K562 (cell line): ENCODE results near the gene POLR2L. TPM values are rescaled to one million over a fixed set of nuclear protein-coding genes. Genes with fewer than 3 reads are reported as not detected.
A peak's percentile ranks its signal among the peaks of the same experiment; 100 is the strongest.

ENCODE experiments used
- ATAC-seq: fragments of 200-7000 bp; cut with Tn5 transposase; 3 replicates; pipeline ENCODE4 v1.9.1; 2020; ENCODE audit warnings: moderate library complexity
- BruUV-seq: library from RNA; stranded (reverse); fragments of 400-500 nt; replicated peaks from 2 replicates; lab custom pipeline; 2021; lab: Mats Ljungman, UMichigan
- CTCF ChIA-PET: fragments of 300-600 bp; formaldehyde crosslinking; extraction: SDS; loops from one replicate; lab custom pipeline; 2021; ENCODE audit warnings: low intra/inter-chr PET ratio; lab: Yijun Ruan, JAX
- POLR2A ChIA-PET: fragments of 300-600, 350-650 bp; sonication (Branson Sonifier 250); formaldehyde crosslinking; extraction: SDS; loops from one replicate; lab custom pipeline; 2021; ENCODE audit warnings: antibody characterized with exemption, inconsistent platforms; lab: Yijun Ruan, JAX
- DNase-seq, 4 experiments: peaks; one replicate each; pipeline versions ENCODE4 v3.0.0 to v3.0.0-alpha.2; 2011 to 2018; ENCODE audit warnings: low spot score in 3 of 4, mixed read lengths in 3 of 4; ENCODE audit errors: extremely low read depth in 1 of 4
- FAIRE-seq: peaks from 2 replicates; lab custom pipeline; 2011; peaks lifted over from hg19 to GRCh38; lab: Jason Lieb, UNC
- H2AFZ ChIP-seq: 2 replicates; pipeline ENCODE4 v1.6.0; 2011; ENCODE audit warnings: low read depth, low read length, control low read depth, inconsistent platforms
- H3K27ac ChIP-seq: fragments of 200-600 bp; 3 replicates; pipeline ENCODE4 v1.8.0; 2011; ENCODE audit warnings: low read depth, mild to moderate bottlenecking, control low read depth, inconsistent platforms, low read length, moderate library complexity, mixed read lengths; ENCODE audit errors: extremely low read depth
- H3K27me3 ChIP-seq, 2 experiments: fragments of 300-600 bp in 1 of 2; 2 replicates in 1 of 2; 3 replicates in 1 of 2; pipeline versions ENCODE4 v1.6.0 to v1.8.0; 2011; ENCODE audit warnings: inconsistent platforms in 2 of 2, low read length in 2 of 2, mild to moderate bottlenecking in 1 of 2, mixed read lengths in 1 of 2, moderate library complexity in 1 of 2; ENCODE audit not compliant: control insufficient read depth in 2 of 2, insufficient read depth in 2 of 2
- H3K36me3 ChIP-seq: fragments of 300-600 bp; 3 replicates; pipeline ENCODE4 v1.8.0; 2011; ENCODE audit warnings: mild to moderate bottlenecking, low read length, inconsistent platforms; ENCODE audit not compliant: control insufficient read depth, insufficient read depth
- H3K4me1 ChIP-seq, 2 experiments: fragments of 200-600 bp in 1 of 2; replicated peaks in 1 of 2; 2 replicates in 1 of 2; 3 replicates in 1 of 2; pipeline versions ENCODE4 v1.5.1 to v1.8.0; 2011; ENCODE audit warnings: inconsistent platforms in 2 of 2, low read length in 2 of 2, mild to moderate bottlenecking in 1 of 2, mixed read lengths in 1 of 2, moderate library complexity in 1 of 2; ENCODE audit not compliant: control insufficient read depth in 2 of 2, insufficient read depth in 2 of 2
- H3K4me2 ChIP-seq: 2 replicates; pipeline ENCODE4 v1.6.1; 2011; ENCODE audit warnings: low read length, control low read depth, inconsistent platforms, mixed read lengths; ENCODE audit not compliant: insufficient read depth
- H3K4me3 ChIP-seq: fragments of 200-600 bp; sonication (generic), shearing (Covaris generic); 2 replicates; pipeline ENCODE4 v1.5.1; 2016; ENCODE audit warnings: control low read depth, inconsistent platforms
- H3K79me2 ChIP-seq: fragments of 200-600 bp; 3 replicates; pipeline ENCODE4 v1.8.0; 2011; ENCODE audit warnings: low read length, inconsistent platforms; ENCODE audit not compliant: control insufficient read depth, insufficient read depth
- H3K9ac ChIP-seq, 2 experiments: 2 replicates each; pipeline versions ENCODE4 v1.6.0 to v1.6.1; 2011; ENCODE audit warnings: low read depth in 2 of 2, low read length in 2 of 2, control low read depth in 1 of 2, inconsistent platforms in 1 of 2, mild to moderate bottlenecking in 1 of 2, mixed read lengths in 1 of 2; ENCODE audit not compliant: insufficient read depth in 1 of 2
- H3K9me1 ChIP-seq: one replicate; pipeline ENCODE4 v1.6.0; 2011; ENCODE audit warnings: inconsistent platforms, mild to moderate bottlenecking, low read length, moderate library complexity; ENCODE audit not compliant: control insufficient read depth, insufficient read depth
- H3K9me3 ChIP-seq: replicated peaks from 2 replicates; pipeline ENCODE4 v1.5.1; 2011; ENCODE audit warnings: low read depth, low read length, inconsistent platforms; ENCODE audit not compliant: control insufficient read depth, insufficient read depth
- H4K20me1 ChIP-seq: replicated peaks from 2 replicates; pipeline ENCODE4 v1.6.1; 2011; ENCODE audit warnings: low read length, inconsistent platforms, mixed read lengths; ENCODE audit not compliant: control insufficient read depth, insufficient read depth
- ATF1 ChIP-seq, 2 experiments: fragments of 450-650 bp in 1 of 2; IDR thresholded peaks; 2 replicates each; pipeline ENCODE4 v1.6.1; 2016; ENCODE audit warnings: missing compliant biosample characterization in 1 of 2, missing genetic modification characterization in 1 of 2
- MEF2A ChIP-seq: IDR thresholded peaks from 2 replicates; pipeline ENCODE4 v1.6.1; 2011; ENCODE audit warnings: low read depth, mild to moderate bottlenecking, low read length, moderate library complexity; ENCODE audit not compliant: control insufficient read depth
- POLR2A ChIP-seq: fragments of 450-650 bp; conservative IDR thresholded peaks from 2 replicates; pipeline ENCODE4 v1.6.1; 2016
- POLR2G ChIP-seq: fragments of 200-400 bp; formaldehyde crosslinking; IDR thresholded peaks from 2 replicates; pipeline ENCODE4 v1.6.1; 2017; ENCODE audit warnings: low read depth, mild to moderate bottlenecking, antibody characterized with exemption, low read length, moderate library complexity
- RBFOX2 ChIP-seq: fragments of 200-400 bp; formaldehyde crosslinking; IDR thresholded peaks from 2 replicates; pipeline ENCODE4 v1.6.1; 2017; ENCODE audit warnings: low read depth, mild to moderate bottlenecking, low read length, moderate library complexity
- RBM22 ChIP-seq: fragments of 200-400 bp; formaldehyde crosslinking; IDR thresholded peaks from 2 replicates; pipeline ENCODE4 v1.6.1; 2018; ENCODE audit warnings: low read length, low read depth; ENCODE audit not compliant: poor library complexity, severe bottlenecking
- SP1 ChIP-seq: sonication (generic); formaldehyde crosslinking; IDR thresholded peaks from 2 replicates; pipeline ENCODE4 v1.8.1; 2022; ENCODE audit warnings: mild to moderate bottlenecking, missing genetic modification reagents
- ZBTB7A ChIP-seq: IDR thresholded peaks from 2 replicates; pipeline ENCODE4 v1.6.1; 2011; ENCODE audit warnings: low read depth, mild to moderate bottlenecking, low read length, moderate library complexity, borderline replicate concordance; ENCODE audit not compliant: control insufficient read depth
- ZNF232 ChIP-seq: sonication (generic); formaldehyde crosslinking; IDR thresholded peaks from 2 replicates; pipeline ENCODE4 v1.8.0; 2022; ENCODE audit warnings: mild to moderate bottlenecking, missing genetic modification reagents
- ZNF79 ChIP-seq: fragments of 250-450 bp; sonication (Bioruptor Pico); IDR thresholded peaks from 2 replicates; pipeline ENCODE4 v1.4.0; 2020; ENCODE audit warnings: low read depth, mild to moderate bottlenecking, moderate library complexity
- WGBS: fragments of 100-300 bp; shearing (Covaris generic); methylation state at CpG from one replicate; pipeline ENCODE4 v1.1.6; 2016; ENCODE audit warnings: low coverage, mixed read lengths; ENCODE audit not compliant: insufficient coverage; ENCODE audit errors: missing lambda C conversion rate; 5-methylcytosine and 5-hydroxymethylcytosine counted together
- in situ Hi-C: fragments of 300-500 bp; cut with MboI; formaldehyde crosslinking; loops from 4 replicates; pipeline ENCODE4 v1.15.0; 2018; ENCODE audit warnings: inconsistent platforms, mixed read lengths
- intact Hi-C: fragments of 100-400 bp; cut with micrococcal nuclease; formaldehyde crosslinking; loops from 2 replicates; pipeline ENCODE4 v1.14.2; 2022
- polyA plus RNA-seq, 8 experiments: library from polyadenylated mRNA; depleted of rRNA in 4 of 8; stranded (reverse) in 5 of 8; unstranded in 3 of 8; fragments of >200 nt; fragmentation: Nextera tagmentation in 2 of 8; fragmentation: Illumina TruSeq in 1 of 8; extraction: Ambion mirVana in 2 of 8; extraction: Trizol in 1 of 8; gene quantifications; 2 replicates each; pipeline versions ENCODE4 v1.2.1 to v1.2.3, GENCODE V29; 2011 to 2014; ENCODE audit warnings: inconsistent platforms in 1 of 8, missing spikeins in 1 of 8
- total RNA-seq, 7 experiments: library from RNA; depleted of rRNA in 6 of 7; stranded (reverse); fragments of >200 nt in 6 of 7; fragmentation: Illumina TruSeq in 2 of 7; extraction: Trizol in 2 of 7; gene quantifications; 2 replicates each; pipeline versions ENCODE4 v1.2.1 to v1.2.3, GENCODE V29; 2011 to 2021; ENCODE audit warnings: low replicate concordance in 1 of 7
- TF ChIP-seq, protein P1 (sequence below), 3 experiments: fragments of 200-800 bp in 1 of 3; sonication (Bioruptor generic) in 1 of 3; sonication (generic) in 1 of 3; formaldehyde crosslinking in 1 of 3; IDR thresholded peaks; 2 replicates each; pipeline versions ENCODE4 v1.6.1 to v1.8.0; 2016 to 2022; ENCODE audit warnings: mild to moderate bottlenecking in 2 of 3, missing compliant biosample characterization in 2 of 3, missing genetic modification characterization in 2 of 3, missing genetic modification reagents in 1 of 3
- TF ChIP-seq, protein P2 (sequence below): sonication (generic); formaldehyde crosslinking; IDR thresholded peaks from 2 replicates; pipeline ENCODE4 v1.8.1; 2023; ENCODE audit warnings: mild to moderate bottlenecking, missing genetic modification reagents
- TF ChIP-seq, protein P3 (sequence below): fragments of 200-800 bp; sonication (Bioruptor generic); IDR thresholded peaks from 2 replicates; pipeline ENCODE4 v1.6.1; 2017; ENCODE audit warnings: missing genetic modification characterization, missing compliant biosample characterization
- TF ChIP-seq, protein P4 (sequence below): fragments of 450-650 bp; IDR thresholded peaks from 2 replicates; pipeline ENCODE4 v1.6.1; 2016

The POLR2L gene
- total and polyA plus RNA-seq, 9 of the 15 experiments (the other 6 are each of a cell fraction or from before 2014, with no cell fraction given): 38.3 to 688 (median 108) TPM

DNA sequence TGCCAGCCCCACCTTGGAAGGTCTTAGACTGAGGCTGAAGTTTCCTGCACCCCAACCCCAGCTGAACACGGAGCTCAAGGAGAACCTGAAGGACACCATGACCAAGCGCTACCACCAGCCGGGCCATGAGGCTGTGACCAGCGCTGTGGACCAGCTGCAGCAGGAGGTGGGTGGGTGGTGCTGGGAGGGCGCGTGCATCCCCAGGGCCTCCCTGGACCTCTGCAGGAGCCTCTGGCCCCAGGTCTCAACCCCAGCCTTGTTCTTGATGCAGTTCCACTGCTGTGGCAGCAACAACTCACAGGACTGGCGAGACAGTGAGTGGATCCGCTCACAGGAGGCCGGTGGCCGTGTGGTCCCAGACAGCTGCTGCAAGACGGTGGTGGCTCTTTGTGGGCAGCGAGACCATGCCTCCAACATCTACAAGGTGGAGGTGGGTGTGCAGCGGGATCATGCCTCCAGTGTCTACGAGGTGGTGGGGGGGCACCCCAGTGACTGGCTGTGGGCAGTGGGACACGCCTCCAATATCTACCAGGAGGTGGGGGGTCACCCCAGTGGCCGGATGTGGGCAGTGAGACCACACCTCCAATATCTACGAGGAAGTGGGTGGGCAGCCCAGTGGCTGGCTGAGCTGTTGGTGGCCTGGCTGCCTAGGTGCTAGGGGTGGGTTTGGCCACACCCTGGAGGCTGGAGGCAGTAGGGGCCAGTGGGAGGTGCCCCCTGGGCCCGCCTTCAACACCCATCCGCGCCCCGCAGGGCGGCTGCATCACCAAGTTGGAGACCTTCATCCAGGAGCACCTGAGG, 4.9 kb downstream of the POLR2L start:
- 70% methylated on average over 11 of the region's 22 CpGs for WGBS
- Histone ChIP-seq H3K79me2 (peaks cover 77% of the 10 kb centered on the region), H3K4me1 (peaks cover 26 to 84% of the 10 kb centered on the region in 2 experiments; a peak in 4 of 5 replicates), H3K4me2 (no peak overlapping the region), H3K27me3 (no peaks in the 10 kb centered on the region), H4K20me1 (peaks cover 7% of the 10 kb centered on the region), H3K4me3 (no peak overlapping the region), H3K27ac (peak overlapping the region; percentile 52; the same call in 2 of the 3 replicates), H2AFZ (no peak overlapping the region), H3K9me3 (no peaks in the 10 kb centered on the region), H3K36me3 (peaks cover 65% of the 10 kb centered on the region; the same call in 2 of the 3 replicates), H3K9ac (peak overlapping the region in 1 of 2 experiments; percentile 83; a peak in 2 of 4 replicates), H3K9me1 (peaks cover 4% of the 10 kb centered on the region)
- intact Hi-C loops (no loop called here), in situ Hi-C loops (no loop called here)
- FAIRE-seq (no peak), DNase-seq (peak in 3 of 4 experiments; percentile 44 to 50 (median 47)), ATAC-seq (no peak)
- POLR2A ChIA-PET: interaction anchor here (0.6 to 1.6 kb wide), 4 partner anchors 14 to 1835 kb away, joined by 3 to 5 read pairs (median 3); no protein-coding TSS in a partner anchor
- BruUV-seq: no TSS peak
- CTCF ChIA-PET: no interaction called here
- peak; percentile 78 for TF ChIP-seq POLR2G
- TF ChIP-seq, protein P1, sequence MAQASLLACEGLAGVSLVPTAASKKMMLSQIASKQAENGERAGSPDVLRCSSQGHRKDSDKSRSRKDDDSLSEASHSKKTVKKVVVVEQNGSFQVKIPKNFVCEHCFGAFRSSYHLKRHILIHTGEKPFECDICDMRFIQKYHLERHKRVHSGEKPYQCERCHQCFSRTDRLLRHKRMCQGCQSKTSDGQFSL (CRISPR knock-in tag; IDR thresholded peaks at IDR 0.05): peak; percentile 97
- TF ChIP-seq, protein P1 (tag; IDR thresholded peaks at IDR 0.05): 0 out of 4 replicates have a peak, but pooled peaks of 1 of the 2 experiments have one; percentile 24
- no peak for TF ChIP-seq ZNF232 (CRISPR knock-in tag)
- no peak for TF ChIP-seq MEF2A
- TF ChIP-seq, protein P2, sequence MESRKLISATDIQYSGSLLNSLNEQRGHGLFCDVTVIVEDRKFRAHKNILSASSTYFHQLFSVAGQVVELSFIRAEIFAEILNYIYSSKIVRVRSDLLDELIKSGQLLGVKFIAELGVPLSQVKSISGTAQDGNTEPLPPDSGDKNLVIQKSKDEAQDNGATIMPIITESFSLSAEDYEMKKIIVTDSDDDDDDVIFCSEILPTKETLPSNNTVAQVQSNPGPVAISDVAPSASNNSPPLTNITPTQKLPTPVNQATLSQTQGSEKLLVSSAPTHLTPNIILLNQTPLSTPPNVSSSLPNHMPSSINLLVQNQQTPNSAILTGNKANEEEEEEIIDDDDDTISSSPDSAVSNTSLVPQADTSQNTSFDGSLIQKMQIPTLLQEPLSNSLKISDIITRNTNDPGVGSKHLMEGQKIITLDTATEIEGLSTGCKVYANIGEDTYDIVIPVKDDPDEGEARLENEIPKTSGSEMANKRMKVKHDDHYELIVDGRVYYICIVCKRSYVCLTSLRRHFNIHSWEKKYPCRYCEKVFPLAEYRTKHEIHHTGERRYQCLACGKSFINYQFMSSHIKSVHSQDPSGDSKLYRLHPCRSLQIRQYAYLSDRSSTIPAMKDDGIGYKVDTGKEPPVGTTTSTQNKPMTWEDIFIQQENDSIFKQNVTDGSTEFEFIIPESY (CRISPR knock-in tag): peak; percentile 95
- TF ChIP-seq, protein P3, sequence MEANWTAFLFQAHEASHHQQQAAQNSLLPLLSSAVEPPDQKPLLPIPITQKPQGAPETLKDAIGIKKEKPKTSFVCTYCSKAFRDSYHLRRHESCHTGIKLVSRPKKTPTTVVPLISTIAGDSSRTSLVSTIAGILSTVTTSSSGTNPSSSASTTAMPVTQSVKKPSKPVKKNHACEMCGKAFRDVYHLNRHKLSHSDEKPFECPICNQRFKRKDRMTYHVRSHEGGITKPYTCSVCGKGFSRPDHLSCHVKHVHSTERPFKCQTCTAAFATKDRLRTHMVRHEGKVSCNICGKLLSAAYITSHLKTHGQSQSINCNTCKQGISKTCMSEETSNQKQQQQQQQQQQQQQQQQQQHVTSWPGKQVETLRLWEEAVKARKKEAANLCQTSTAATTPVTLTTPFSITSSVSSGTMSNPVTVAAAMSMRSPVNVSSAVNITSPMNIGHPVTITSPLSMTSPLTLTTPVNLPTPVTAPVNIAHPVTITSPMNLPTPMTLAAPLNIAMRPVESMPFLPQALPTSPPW: peak; percentile 64; the same call in 1 of the 2 replicates
- TF ChIP-seq RBFOX2: peak; percentile 64
- 0 out of 2 replicates have a peak, but pooled peaks have one; percentile 23 for TF ChIP-seq ZBTB7A
- TF ChIP-seq ATF1 (CRISPR knock-in tag; IDR thresholded peaks at IDR 0.05): no peak
- no peak for TF ChIP-seq ATF1 (tag; IDR thresholded peaks at IDR 0.05)
- TF ChIP-seq RBM22: peak; percentile 67
- TF ChIP-seq, protein P4, sequence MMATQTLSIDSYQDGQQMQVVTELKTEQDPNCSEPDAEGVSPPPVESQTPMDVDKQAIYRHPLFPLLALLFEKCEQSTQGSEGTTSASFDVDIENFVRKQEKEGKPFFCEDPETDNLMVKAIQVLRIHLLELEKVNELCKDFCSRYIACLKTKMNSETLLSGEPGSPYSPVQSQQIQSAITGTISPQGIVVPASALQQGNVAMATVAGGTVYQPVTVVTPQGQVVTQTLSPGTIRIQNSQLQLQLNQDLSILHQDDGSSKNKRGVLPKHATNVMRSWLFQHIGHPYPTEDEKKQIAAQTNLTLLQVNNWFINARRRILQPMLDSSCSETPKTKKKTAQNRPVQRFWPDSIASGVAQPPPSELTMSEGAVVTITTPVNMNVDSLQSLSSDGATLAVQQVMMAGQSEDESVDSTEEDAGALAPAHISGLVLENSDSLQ: no peak
- peak; percentile 49; the same call in 1 of the 2 replicates for TF ChIP-seq SP1
- TF ChIP-seq ZNF79 (CRISPR knock-in tag): no peak
- TF ChIP-seq POLR2A: peak; percentile 69
